ENCODE measurements around the gene RTN4IP1.

GRCh38 chr6:106642476-106642875 lies 13.2 kb upstream of the RTN4IP1 start:
- TF ChIP-seq YY1 (IDR thresholded peaks at IDR 0.05; ENCODE audit: insufficient read depth, insufficient read length): no peak
- no peak for TF ChIP-seq ZNF274 (IDR thresholded peaks at IDR 0.05; ENCODE audit: low read depth, low read length)
- TF ChIP-seq SUZ12 (IDR thresholded peaks at IDR 0.05; ENCODE audit: extremely low read depth, insufficient read depth, insufficient read length): no peak
